ENCODE measurements around the gene FBXO17.
A peak's percentile ranks its signal among the peaks of the same experiment; 100 is the strongest.

The FBXO17 gene

GRCh38 chr19:38917516-38917915 lies 58.0 kb downstream of the FBXO17 start:
- DNase-seq (ENCODE audit: low read depth in 2 of 2), result no peak

GRCh38 chr19:38915329-38916321 lies 59.9 kb downstream of the FBXO17 start:
- no peak for DNase-seq (ENCODE audit: low read depth in 2 of 2)

GRCh38 chr19:38913958-38914357 lies 61.6 kb downstream of the FBXO17 start:
- no peak for DNase-seq (ENCODE audit: low read depth in 2 of 2)

- no peak for DNase-seq (ENCODE audit: low read depth in 2 of 2)
Measured at GRCh38 chr19:38912600-38913514, 62.7 kb downstream of the FBXO17 start.

GRCh38 chr19:38911388-38912001 lies 64.0 kb downstream of the FBXO17 start:
- DNase-seq (ENCODE audit: low read depth in 2 of 2), result no peak

- no peak for DNase-seq (ENCODE audit: low read depth in 2 of 2)
Measured at GRCh38 chr19:38910488-38910887, 65.1 kb downstream of the FBXO17 start.

GRCh38 chr19:38908911-38909310 lies 66.6 kb downstream of the FBXO17 start:
- DNase-seq (ENCODE audit: low read depth in 2 of 2), result no peak

GRCh38 chr19:38907670-38908069 lies 67.9 kb downstream of the FBXO17 start:
- DNase-seq (ENCODE audit: low read depth in 2 of 2), result no peak

- DNase-seq (ENCODE audit: low read depth in 2 of 2), result no peak
Measured at GRCh38 chr19:38907227-38907626, 68.3 kb downstream of the FBXO17 start.

- DNase-seq (ENCODE audit: low read depth in 2 of 2), result no peak
Measured at GRCh38 chr19:38905620-38906019, 69.9 kb downstream of the FBXO17 start.

GRCh38 chr19:38904581-38905539 lies 70.7 kb downstream of the FBXO17 start:
- no peak for DNase-seq (ENCODE audit: low read depth in 2 of 2)

GRCh38 chr19:38901683-38902082 lies 73.9 kb downstream of the FBXO17 start:
- DNase-seq (ENCODE audit: low read depth in 2 of 2), result no peak

- DNase-seq (ENCODE audit: low read depth in 2 of 2), result no peak
Measured at GRCh38 chr19:38900743-38901190, 74.8 kb downstream of the FBXO17 start.

- DNase-seq (ENCODE audit: low read depth in 2 of 2), result no peak
Measured at GRCh38 chr19:38900202-38900629, 75.3 kb downstream of the FBXO17 start.

GRCh38 chr19:38899447-38900201 lies 75.9 kb downstream of the FBXO17 start, which contains the start of the genes NFKBIB and SIRT2:
Gene NFKBIB, plus strand, starts transcription at chr19:38899969. Its CDS starts 64 bp downstream, at chr19:38900033.
Gene SIRT2, minus strand, starts transcription at chr19:38899618. Its CDS starts 97 bp downstream, at chr19:38899521.
- DNase-seq (ENCODE audit: low read depth in 2 of 2), result peak; percentile 99 to 100

- DNase-seq (ENCODE audit: low read depth in 2 of 2), result no peak
Measured at GRCh38 chr19:38898788-38899446, 76.6 kb downstream of the FBXO17 start.

- DNase-seq (ENCODE audit: low read depth in 2 of 2), result no peak
Measured at GRCh38 chr19:38894968-38895367, 80.6 kb downstream of the FBXO17 start.

GRCh38 chr19:38893341-38893771 lies 82.2 kb downstream of the FBXO17 start:
- DNase-seq (ENCODE audit: low read depth in 2 of 2), result no peak

GRCh38 chr19:38892841-38893240 lies 82.7 kb downstream of the FBXO17 start:
- no peak for DNase-seq (ENCODE audit: low read depth in 2 of 2)
